Measurements from ENCODE around the gene CHRNA7.

- TF ChIP-seq CTCF (IDR thresholded peaks at IDR 0.05; ENCODE audit: low read depth, low read length, poor library complexity, severe bottlenecking): no peak
- no peak for TF ChIP-seq EZH2phosphoT487 (IDR thresholded peaks at IDR 0.05; ENCODE audit: borderline replicate concordance, low read length)
Observed at GRCh38 chr15:32132859-32133258, 102.5 kb downstream of the CHRNA7 start.
